CD14-positive monocyte (primary cell): ENCODE results near the gene FNDC3B. TPM values are rescaled to one million over a fixed set of nuclear protein-coding genes. Genes with fewer than 3 reads are reported as not detected.
A peak's percentile ranks its signal among the peaks of the same experiment; 100 is the strongest.

Experiments used
- DNase-seq, 3 donors: peaks; one replicate each; pipeline ENCODE4 v3.0.0-alpha.2; 2011 to 2022
- H2AFZ ChIP-seq: 2 replicates; pipeline ENCODE4 v1.6.0; 2012; ENCODE audit warnings: mild to moderate bottlenecking, low read depth, low read length, inconsistent platforms; ENCODE audit not compliant: insufficient read depth, poor library complexity, severe bottlenecking
- H3K27ac ChIP-seq, 2 donors: 1 replicate in 1 of 2; 2 replicates in 1 of 2; pipeline ENCODE4 v1.5.1; 2012 to 2013; ENCODE audit warnings: low read length in 2 of 2, control low read depth in 1 of 2, inconsistent platforms in 1 of 2, low read depth in 1 of 2, mild to moderate bottlenecking in 1 of 2
- H3K27me3 ChIP-seq, 2 donors: one replicate each; pipeline versions ENCODE4 v1.6.0 to v1.6.1; 2011 to 2013; ENCODE audit warnings: low read length in 2 of 2; ENCODE audit not compliant: control insufficient read depth in 2 of 2, insufficient read depth in 2 of 2
- H3K36me3 ChIP-seq, 2 donors: replicated peaks in 1 of 2; 1 replicate in 1 of 2; 2 replicates in 1 of 2; pipeline versions ENCODE4 v1.5.1 to v1.6.1; 2012 to 2013; ENCODE audit warnings: low read length in 2 of 2, control low read depth in 1 of 2, inconsistent platforms in 1 of 2, mild to moderate bottlenecking in 1 of 2; ENCODE audit not compliant: insufficient read depth in 2 of 2, control insufficient read depth in 1 of 2
- H3K4me1 ChIP-seq, 2 donors: 1 replicate in 1 of 2; 2 replicates in 1 of 2; pipeline versions ENCODE4 v1.5.1 to v1.6.1; 2012 to 2013; ENCODE audit warnings: low read length in 2 of 2, control low read depth in 1 of 2, inconsistent platforms in 1 of 2, mild to moderate bottlenecking in 1 of 2, moderate library complexity in 1 of 2; ENCODE audit not compliant: insufficient read depth in 2 of 2, control insufficient read depth in 1 of 2
- H3K4me2 ChIP-seq: replicated peaks from 2 replicates; pipeline ENCODE3; 2012; ENCODE audit warnings: low read length, moderate library complexity, mild to moderate bottlenecking; ENCODE audit not compliant: poor library complexity, severe bottlenecking; ENCODE audit errors: extremely low read depth
- H3K4me3 ChIP-seq, 3 experiments: fragments of 200-600 bp in 1 of 3; sonication (generic) in 1 of 3; replicated peaks in 1 of 3; 1 replicate in 2 of 3; 2 replicates in 1 of 3; pipeline ENCODE4 v1.5.1; 2011 to 2013; ENCODE audit warnings: low read length in 3 of 3, mild to moderate bottlenecking in 3 of 3, control low read depth in 2 of 3, low read depth in 2 of 3, inconsistent platforms in 1 of 3, moderate library complexity in 1 of 3
- H3K79me2 ChIP-seq: 2 replicates; pipeline ENCODE4 v1.6.0; 2012; ENCODE audit warnings: mild to moderate bottlenecking, control low read depth, inconsistent platforms, low read length, moderate library complexity; ENCODE audit not compliant: insufficient read depth
- H3K9ac ChIP-seq: 2 replicates; pipeline ENCODE4 v1.6.0; 2017; ENCODE audit warnings: low read length, mild to moderate bottlenecking; ENCODE audit not compliant: insufficient read depth, poor library complexity, severe bottlenecking
- H3K9me3 ChIP-seq, 2 donors: replicated peaks in 1 of 2; 1 replicate in 1 of 2; 2 replicates in 1 of 2; pipeline versions ENCODE4 v1.5.1 to v1.6.1; 2012 to 2013; ENCODE audit warnings: low read length in 2 of 2, control low read depth in 1 of 2; ENCODE audit not compliant: control insufficient read depth in 1 of 2, insufficient read depth in 1 of 2
- H4K20me1 ChIP-seq: 2 replicates; pipeline ENCODE4 v1.6.0; 2012; ENCODE audit warnings: mild to moderate bottlenecking, low read length, control low read depth, moderate library complexity; ENCODE audit not compliant: insufficient read depth
- H3K27ac Mint-ChIP-seq, 7 donors: one replicate each; pipeline ENCODE4 v1.8.0; 2020; ENCODE audit warnings: mild to moderate bottlenecking in 7 of 7, mixed read lengths in 7 of 7, moderate library complexity in 6 of 7, inconsistent platforms in 2 of 7
- H3K27me3 Mint-ChIP-seq, 3 donors: one replicate each; pipeline ENCODE4 v1.8.0; 2021 to 2022; ENCODE audit warnings: low read depth in 3 of 3, mild to moderate bottlenecking in 3 of 3, mixed read lengths in 3 of 3, moderate library complexity in 3 of 3, inconsistent platforms in 1 of 3
- H3K36me3 Mint-ChIP-seq, 2 donors: one replicate each; pipeline ENCODE4 v1.8.0; 2020; ENCODE audit warnings: mixed read lengths in 2 of 2, inconsistent platforms in 1 of 2, mild to moderate bottlenecking in 1 of 2
- H3K4me1 Mint-ChIP-seq: one replicate; pipeline ENCODE4 v1.8.0; 2020; ENCODE audit warnings: mild to moderate bottlenecking, mixed read lengths
- H3K4me3 Mint-ChIP-seq, 2 donors: one replicate each; pipeline ENCODE4 v1.8.0; 2020; ENCODE audit warnings: mild to moderate bottlenecking in 2 of 2, mixed read lengths in 2 of 2, moderate library complexity in 1 of 2
- H3K9me3 Mint-ChIP-seq, 7 donors: one replicate each; pipeline ENCODE4 v1.8.0; 2020 to 2022; ENCODE audit warnings: mixed read lengths in 7 of 7, mild to moderate bottlenecking in 6 of 7, moderate library complexity in 6 of 7, inconsistent platforms in 2 of 7
- CTCF ChIP-seq: fragments of 200-600 bp; IDR thresholded peaks from one replicate; pipeline ENCODE4 v1.8.0; 2022; ENCODE audit warnings: antibody characterized with exemption, mild to moderate bottlenecking
- WGBS: methylation state at CpG from one replicate; pipeline ENCODE4 v1.1.5; 2013; ENCODE audit warnings: missing lambda C conversion rate; ENCODE audit not compliant: insufficient coverage; 5-methylcytosine and 5-hydroxymethylcytosine counted together
- intact Hi-C, 2 donors: fragments of 100-400 bp; cut with micrococcal nuclease; formaldehyde crosslinking; loops; one replicate each; pipeline versions ENCODE4 v1.15.0 to v1.15.1; 2023
- polyA plus RNA-seq, 3 donors: library from polyadenylated mRNA; depleted of rRNA in 1 of 3; unstranded in 2 of 3; stranded (reverse) in 1 of 3; fragments of 300-500 nt in 2 of 3; fragments of >200 nt in 1 of 3; fragmentation: Illumina TruSeq in 2 of 3; gene quantifications; 1 replicate in 2 of 3; 2 replicates in 1 of 3; pipeline ENCODE4 v1.2.3, GENCODE V29; 2012 to 2021

Gene FNDC3B
- polyA plus RNA-seq, 3 donors, result 19.6 to 36.1 (median 25.7) TPM

DNA sequence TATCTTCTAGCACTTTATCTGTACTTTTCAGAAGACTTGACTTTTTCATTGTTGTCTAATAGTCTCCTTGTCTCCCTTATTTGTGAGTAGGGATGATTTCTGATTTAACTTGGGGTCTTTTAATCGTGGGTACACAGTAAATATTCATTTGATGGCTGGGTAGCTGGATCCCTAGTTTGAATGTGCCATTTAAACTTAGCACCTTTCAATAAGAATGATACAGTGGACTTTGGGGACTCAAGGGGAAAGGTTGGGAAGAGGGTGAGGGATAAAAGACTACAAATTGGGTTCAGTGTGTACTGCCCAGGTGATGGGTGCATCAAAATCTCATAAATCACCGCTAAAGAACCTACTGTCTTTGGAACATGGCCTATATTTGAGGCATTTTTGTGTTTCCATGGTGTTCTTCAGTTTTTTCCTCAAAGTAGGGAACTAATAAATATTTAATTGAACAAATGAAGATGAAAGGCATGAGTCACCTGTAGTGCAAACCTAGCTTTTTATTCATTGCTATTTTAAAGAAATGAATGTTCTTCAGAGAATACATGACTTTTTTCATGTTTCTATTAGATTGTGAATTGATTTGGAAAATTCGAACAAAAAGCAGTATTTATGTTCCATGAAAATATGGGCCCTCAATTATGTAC, 12.1 kb downstream of the FNDC3B start:
- no peak for TF ChIP-seq CTCF
- no peak overlapping the region for H3K4me3 Mint-ChIP-seq
- WGBS, result 100% methylated on average over 1 of the region's 3 CpGs
- Histone ChIP-seq H3K27me3 (no peaks in the 10 kb centered on the region), H3K27ac (no peak overlapping the region), H3K4me1 (peaks cover 22 to 31% of the 10 kb centered on the region in 2 donors), H3K9ac (no peak overlapping the region), H3K4me2 (no peak overlapping the region), H3K4me3 (no peak overlapping the region), H3K9me3 (no peaks in the 10 kb centered on the region), H4K20me1 (peaks cover 90% of the 10 kb centered on the region), H2AFZ (no peak overlapping the region), H3K36me3 (peaks cover 18 to 55% of the 10 kb centered on the region in 2 donors), H3K79me2 (peaks cover 100% of the 10 kb centered on the region)
- no peaks in the 10 kb centered on the region for H3K9me3 Mint-ChIP-seq
- no peaks in the 10 kb centered on the region for H3K27me3 Mint-ChIP-seq
- DNase-seq, result no peak
- peaks cover 41% of the 10 kb centered on the region for H3K4me1 Mint-ChIP-seq
- peaks cover 56 to 58% of the 10 kb centered on the region in 2 donors for H3K36me3 Mint-ChIP-seq
- intact Hi-C loops, result no loop called here
- H3K27ac Mint-ChIP-seq, result peak overlapping the region in 4 of 7 donors; percentile 11 to 56 (median 25)

DNA sequence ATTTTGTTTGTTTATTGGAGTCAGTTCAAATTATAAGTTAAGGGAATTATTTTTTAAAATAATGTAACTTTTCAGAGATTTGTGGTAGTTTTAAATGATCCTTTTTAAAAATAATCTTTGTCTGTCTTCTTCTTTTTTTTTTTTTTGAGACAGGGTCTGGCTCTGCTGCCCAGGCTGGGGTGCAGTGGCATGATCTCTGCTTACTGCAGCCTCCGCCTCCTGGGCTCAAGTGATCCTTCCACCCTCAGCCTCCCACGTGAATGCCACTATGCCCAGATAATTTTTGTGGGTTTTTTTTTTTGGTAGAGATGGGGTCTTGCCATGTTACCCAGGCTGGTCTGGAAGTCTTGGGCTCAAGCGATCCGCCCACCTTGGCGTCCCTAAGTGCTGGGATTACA, 12.6 kb downstream of the FNDC3B start:
- H3K4me1 ChIP-seq, result peaks cover 23 to 31% of the 10 kb centered on the region in 2 donors
- no CpG with 5 or more reads among the region's 5 CpGs for WGBS
- no peaks in the 10 kb centered on the region for H3K9me3 ChIP-seq
- H3K9ac ChIP-seq, result no peak overlapping the region
- no peaks in the 10 kb centered on the region for H3K27me3 ChIP-seq
- Mint-ChIP-seq H3K27ac (peak overlapping the region in 2 of 7 donors; percentile 4 to 47), H3K9me3 (no peaks in the 10 kb centered on the region), H3K36me3 (peaks cover 60% of the 10 kb centered on the region in 2 donors), H3K4me3 (no peak overlapping the region), H3K4me1 (peaks cover 41% of the 10 kb centered on the region), H3K27me3 (no peaks in the 10 kb centered on the region)
- H2AFZ ChIP-seq, result no peak overlapping the region
- peaks cover 18 to 55% of the 10 kb centered on the region in 2 donors for H3K36me3 ChIP-seq
- peak overlapping the region in 1 of 2 donors; percentile 52 for H3K27ac ChIP-seq
- peaks cover 100% of the 10 kb centered on the region for H3K79me2 ChIP-seq
- H3K4me3 ChIP-seq, result no peak overlapping the region
- no peak overlapping the region for H3K4me2 ChIP-seq
- no peak for DNase-seq
- intact Hi-C loops, result no loop called here
- H4K20me1 ChIP-seq, result peaks cover 90% of the 10 kb centered on the region
- no peak for TF ChIP-seq CTCF
